Fibroblast of the conjunctiva (primary cell): ENCODE data around the gene MAN2A2.
"Not testable (repeated sequence)": the region's sequence is repeated elsewhere in the genome, so short reads cannot be mapped to it uniquely, and the experiment has no call there.

ENCODE experiments used
- DNase-seq: peaks from one replicate; pipeline ENCODE4 v3.0.0-alpha.2; 2010; ENCODE audit warnings: low read depth

Gene MAN2A2

GRCh38 chr15:90871139-90871715 is 31.9 kb upstream of the MAN2A2 start:
- DNase-seq: no peak

GRCh38 chr15:90871716-90872485 is 31.2 kb upstream of the MAN2A2 start:
- DNase-seq: no peak

- DNase-seq: no peak
These were observed 30.5 kb upstream of the MAN2A2 start for GRCh38 chr15:90872486-90873184.

- no peak for DNase-seq
These were observed 29.6 kb upstream of the MAN2A2 start for GRCh38 chr15:90873488-90873997.

GRCh38 chr15:90873998-90874605 is 29.0 kb upstream of the MAN2A2 start:
- DNase-seq: no peak

- not testable (repeated sequence) for DNase-seq
These were observed 28.1 kb upstream of the MAN2A2 start for GRCh38 chr15:90874986-90875385.

GRCh38 chr15:90875549-90875981 is 27.5 kb upstream of the MAN2A2 start:
- no peak for DNase-seq

GRCh38 chr15:90876046-90876445 is 27.1 kb upstream of the MAN2A2 start:
- DNase-seq: no peak

GRCh38 chr15:90876512-90877170 is 26.5 kb upstream of the MAN2A2 start:
- no peak for DNase-seq

- no peak for DNase-seq
These were observed 25.8 kb upstream of the MAN2A2 start for GRCh38 chr15:90877315-90877714.

GRCh38 chr15:90877996-90878395 is 25.1 kb upstream of the MAN2A2 start:
- DNase-seq: no peak

- no peak for DNase-seq
These were observed 24.4 kb upstream of the MAN2A2 start for GRCh38 chr15:90878660-90879059.

GRCh38 chr15:90879730-90880366 is 23.3 kb upstream of the MAN2A2 start:
- no peak for DNase-seq

GRCh38 chr15:90880381-90881145 is 22.5 kb upstream of the MAN2A2 start:
- DNase-seq: no peak

- DNase-seq: no peak
These were observed 21.7 kb upstream of the MAN2A2 start for GRCh38 chr15:90881181-90881977.

- DNase-seq: no peak
These were observed 21.0 kb upstream of the MAN2A2 start for GRCh38 chr15:90881978-90882721.

- no peak for DNase-seq
These were observed 20.1 kb upstream of the MAN2A2 start for GRCh38 chr15:90882781-90883525.

- no peak for DNase-seq
These were observed 19.6 kb upstream of the MAN2A2 start for GRCh38 chr15:90883526-90883975.
